GM10248 (cell line): ENCODE measurements around the gene CDC42BPG.

ENCODE experiments used
- CTCF ChIA-PET: fragments of 300-600 bp; sonication (Branson Sonifier 250); formaldehyde crosslinking; extraction: SDS; loops from one replicate; lab custom pipeline; 2021; ENCODE audit warnings: antibody characterized with exemption; lab: Yijun Ruan, JAX
- POLR2A ChIA-PET: fragments of 350-650 bp; sonication (Branson Sonifier 250); formaldehyde crosslinking; extraction: SDS; loops from one replicate; lab custom pipeline; 2020; ENCODE audit warnings: antibody characterized with exemption; lab: Yijun Ruan, JAX
- DNase-seq: peaks from one replicate; pipeline ENCODE4 v3.0.0; 2012; ENCODE audit errors: extremely low spot score
- CTCF ChIP-seq: IDR thresholded peaks from 2 replicates; pipeline ENCODE4 v1.5.1; 2012; ENCODE audit warnings: mild to moderate bottlenecking, low read depth; ENCODE audit errors: extremely low read depth, missing control alignments, control extremely low read depth

The CDC42BPG gene

GRCh38 chr11:64863391-64864060 lies 19.1 kb upstream of the CDC42BPG start:
- ChIA-PET POLR2A (interaction anchor here (0.5 to 13.1 kb wide), 5 partner anchors 9 to 184 kb away, joined by 3 to 225 read pairs (median 23); partner anchors contain the start of gene EHD1), CTCF (interaction anchor here (0.7 to 33.1 kb wide), 3 partner anchors 14 to 163 kb away, joined by 3 to 1137 read pairs (median 356); partner anchors contain the start of genes CDC42BPG, EHD1 and SNX15)
- no peak for DNase-seq
- no peak for TF ChIP-seq CTCF

- ChIA-PET POLR2A (interaction anchor here (0.5 to 13.1 kb wide), 3 partner anchors 10 to 486 kb away, joined by 4 to 225 read pairs (median 23); partner anchors contain the start of gene EHD1), CTCF (interaction anchor here (16.7 to 33.1 kb wide), 2 partner anchors 13 to 24 kb away, joined by 356 to 1137 read pairs; partner anchors contain the start of genes CDC42BPG and EHD1)
- no peak for DNase-seq
- no peak for TF ChIP-seq CTCF
Observed at GRCh38 chr11:64862987-64863390, 18.5 kb upstream of the CDC42BPG start.

GRCh38 chr11:64861227-64861975 lies 16.9 kb upstream of the CDC42BPG start:
- TF ChIP-seq CTCF = no peak
- ChIA-PET CTCF (interaction anchor here (1.1 to 33.1 kb wide), 3 partner anchors 8 to 26 kb away, joined by 3 to 1137 read pairs (median 356); partner anchors contain the start of genes CDC42BPG and EHD1), POLR2A (interaction anchor here (0.5 to 13.1 kb wide), 7 partner anchors 8 to 656 kb away, joined by 3 to 225 read pairs (median 5); partner anchors contain the start of gene EHD1)
- DNase-seq = no peak

- TF ChIP-seq CTCF = no peak
- ChIA-PET CTCF (interaction anchor here (0.8 to 33.1 kb wide), 5 partner anchors 9 to 81 kb away, joined by 3 to 1137 read pairs (median 21); partner anchors contain the start of genes CDC42BPG, EHD1 and SF1), POLR2A (interaction anchor here (0.9 to 13.1 kb wide), 7 partner anchors 9 to 275 kb away, joined by 3 to 225 read pairs (median 10); partner anchors contain the start of genes EHD1 and ZNHIT2)
- peak; percentile 89 for DNase-seq
Observed at GRCh38 chr11:64859542-64860414, 15.3 kb upstream of the CDC42BPG start.

GRCh38 chr11:64858467-64859263 lies 14.2 kb upstream of the CDC42BPG start:
- ChIA-PET POLR2A (interaction anchor here (0.7 to 13.1 kb wide), 4 partner anchors 7 to 856 kb away, joined by 3 to 225 read pairs (median 16); partner anchors contain the start of gene EHD1), CTCF (interaction anchor here (1.6 to 33.1 kb wide), 4 partner anchors 9 to 80 kb away, joined by 3 to 1137 read pairs (median 188); partner anchors contain the start of genes CDC42BPG, EHD1 and SF1)
- DNase-seq = no peak
- no peak for TF ChIP-seq CTCF
